ENCODE measurements around the gene CBL. TPM values are rescaled to one million over a fixed set of nuclear protein-coding genes. Genes with fewer than 3 reads are reported as not detected.
A peak's percentile ranks its signal among the peaks of the same experiment; 100 is the strongest.

The CBL gene
- total RNA-seq, 4 donors from 2014 or later = 10.0 to 39.9 (median 13.0) TPM

DNA sequence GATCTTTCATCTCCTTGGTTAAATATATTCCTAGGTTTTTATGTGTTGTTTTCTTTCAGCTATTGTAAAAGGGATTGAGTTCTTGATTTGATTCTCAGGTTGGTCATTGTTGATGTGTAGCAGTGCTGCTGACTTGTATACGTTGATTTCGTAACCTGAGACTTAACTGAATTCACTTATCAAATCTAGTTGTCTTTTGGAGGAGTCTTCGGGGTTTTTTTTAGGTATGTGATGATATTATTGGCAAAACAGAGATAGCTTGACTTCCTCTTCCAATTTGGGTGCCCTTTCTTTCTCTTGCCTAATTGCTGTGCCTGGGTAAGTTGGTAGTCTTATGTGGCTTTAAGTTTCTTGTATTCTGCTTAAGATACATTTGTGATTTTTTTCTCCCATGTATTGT, 52.8 kb downstream of the CBL start:
- no peak for TF ChIP-seq POLR2A (IDR thresholded peaks at IDR 0.05)
- TF ChIP-seq, protein P1, sequence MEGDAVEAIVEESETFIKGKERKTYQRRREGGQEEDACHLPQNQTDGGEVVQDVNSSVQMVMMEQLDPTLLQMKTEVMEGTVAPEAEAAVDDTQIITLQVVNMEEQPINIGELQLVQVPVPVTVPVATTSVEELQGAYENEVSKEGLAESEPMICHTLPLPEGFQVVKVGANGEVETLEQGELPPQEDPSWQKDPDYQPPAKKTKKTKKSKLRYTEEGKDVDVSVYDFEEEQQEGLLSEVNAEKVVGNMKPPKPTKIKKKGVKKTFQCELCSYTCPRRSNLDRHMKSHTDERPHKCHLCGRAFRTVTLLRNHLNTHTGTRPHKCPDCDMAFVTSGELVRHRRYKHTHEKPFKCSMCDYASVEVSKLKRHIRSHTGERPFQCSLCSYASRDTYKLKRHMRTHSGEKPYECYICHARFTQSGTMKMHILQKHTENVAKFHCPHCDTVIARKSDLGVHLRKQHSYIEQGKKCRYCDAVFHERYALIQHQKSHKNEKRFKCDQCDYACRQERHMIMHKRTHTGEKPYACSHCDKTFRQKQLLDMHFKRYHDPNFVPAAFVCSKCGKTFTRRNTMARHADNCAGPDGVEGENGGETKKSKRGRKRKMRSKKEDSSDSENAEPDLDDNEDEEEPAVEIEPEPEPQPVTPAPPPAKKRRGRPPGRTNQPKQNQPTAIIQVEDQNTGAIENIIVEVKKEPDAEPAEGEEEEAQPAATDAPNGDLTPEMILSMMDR (IDR thresholded peaks at IDR 0.05) = no peak
- Histone ChIP-seq H3K4me3 (no peak overlapping the region), H3K36me3 (no peaks in the 10 kb centered on the region), H3K4me1 (no peaks in the 10 kb centered on the region), H3K9me3 (no peaks in the 10 kb centered on the region), H3K27ac (no peak overlapping the region), H3K27me3 (no peaks in the 10 kb centered on the region)
- intact Hi-C loops (cut with DNase I; ENCODE audit: low total_unique reads) = no loop called here
- no peak for DNase-seq

DNA sequence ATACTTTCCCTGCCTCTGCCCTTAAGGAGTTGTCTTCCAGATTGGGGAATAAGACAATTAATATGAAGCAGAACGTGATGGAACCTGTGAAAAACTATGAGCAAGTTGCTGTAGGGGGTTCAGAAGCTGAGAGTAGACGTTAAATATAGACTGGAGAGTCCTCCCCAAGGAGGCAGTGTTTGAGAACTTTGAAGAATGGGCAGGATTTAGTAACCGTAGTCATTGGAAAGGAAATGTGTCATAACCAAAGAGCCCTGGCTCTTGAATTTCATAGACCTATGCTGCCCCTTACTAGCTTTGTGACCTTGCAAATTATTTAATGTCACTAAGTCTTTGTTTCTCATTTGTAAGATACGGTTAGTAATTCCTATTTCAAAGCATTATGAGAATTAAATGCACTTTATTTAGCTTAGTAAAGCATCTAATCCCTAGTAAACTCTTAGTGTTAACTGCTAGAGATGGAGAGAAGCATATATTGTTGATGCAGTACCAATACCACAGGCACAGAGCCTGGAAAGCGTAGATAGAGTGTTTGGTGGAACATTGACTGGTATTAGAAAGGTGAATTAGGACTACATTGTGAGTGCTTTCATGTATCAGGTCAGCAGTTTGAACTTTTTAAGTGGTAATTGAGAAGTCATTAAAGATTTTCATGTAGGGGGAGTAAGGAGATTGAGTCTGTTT, 56.7 kb downstream of the CBL start:
- no peak for DNase-seq
- TF ChIP-seq POLR2A (IDR thresholded peaks at IDR 0.05) = no peak
- TF ChIP-seq, protein P1 (IDR thresholded peaks at IDR 0.05) = no peak
- Histone ChIP-seq H3K4me1 (no peaks in the 10 kb centered on the region), H3K36me3 (no peaks in the 10 kb centered on the region), H3K9me3 (no peaks in the 10 kb centered on the region), H3K4me3 (no peak overlapping the region), H3K27ac (peak overlapping the region in 1 of 2 donors; percentile 34), H3K27me3 (no peaks in the 10 kb centered on the region)
- intact Hi-C loops (cut with DNase I; ENCODE audit: low total_unique reads) = no loop called here

DNA sequence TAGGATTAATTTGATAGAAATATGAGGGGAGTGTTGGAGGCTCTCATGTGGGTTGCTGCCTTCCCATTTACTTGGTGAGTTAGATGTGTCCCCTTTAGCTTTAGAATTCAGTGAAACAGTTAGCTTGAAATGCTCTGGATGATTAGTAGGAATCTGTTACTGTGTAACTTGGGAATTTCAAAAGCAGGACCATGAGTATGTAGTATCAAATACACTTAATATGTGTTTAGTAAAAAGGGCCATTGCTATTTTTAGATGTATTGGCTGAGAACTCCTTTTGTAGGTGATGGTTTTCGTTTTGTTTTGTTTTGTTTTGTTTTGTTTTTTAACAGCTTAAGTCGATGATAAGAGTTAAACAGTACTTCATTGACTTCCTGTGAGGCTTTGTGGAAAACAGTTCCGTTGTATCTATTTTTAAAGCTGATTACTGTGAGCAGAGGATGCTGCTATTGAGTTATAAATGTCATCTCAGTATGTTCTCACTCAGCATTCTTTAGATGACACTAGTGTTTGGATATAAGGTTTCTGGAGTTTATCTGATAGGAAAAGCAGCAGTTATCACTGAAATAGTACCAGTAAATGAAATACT, 57.3 kb downstream of the CBL start:
- intact Hi-C loops (cut with DNase I; ENCODE audit: low total_unique reads) = no loop called here
- H3K4me3 ChIP-seq = no peak overlapping the region
- no peaks in the 10 kb centered on the region for H3K4me1 ChIP-seq
- H3K9me3 ChIP-seq = no peaks in the 10 kb centered on the region
- DNase-seq = no peak
- H3K36me3 ChIP-seq = no peaks in the 10 kb centered on the region
- H3K27ac ChIP-seq = peak overlapping the region in 1 of 2 donors; percentile 34
- no peak for TF ChIP-seq POLR2A (IDR thresholded peaks at IDR 0.05)
- TF ChIP-seq, protein P1 (IDR thresholded peaks at IDR 0.05) = no peak
- no peaks in the 10 kb centered on the region for H3K27me3 ChIP-seq

DNA sequence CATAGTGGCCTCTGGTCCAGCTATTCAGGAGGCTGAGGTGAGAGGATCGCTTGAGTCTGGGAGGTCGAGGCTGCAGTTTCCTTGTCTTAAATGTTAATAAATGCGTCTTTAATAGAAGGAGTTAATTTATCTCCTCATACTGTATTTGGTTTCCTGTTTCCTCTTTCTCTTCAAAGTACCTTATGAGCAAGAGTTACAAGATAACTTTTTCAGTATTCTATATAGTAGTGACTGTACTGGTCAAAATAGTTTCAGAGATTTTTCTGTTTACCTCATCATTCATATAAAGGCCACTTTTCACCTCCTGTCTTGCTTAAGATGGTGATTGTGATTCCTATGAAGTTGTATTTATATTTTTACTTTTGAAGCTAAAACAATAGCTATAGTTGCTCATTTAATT, 59.9 kb downstream of the CBL start:
- Histone ChIP-seq H3K27ac (no peak overlapping the region), H3K4me1 (no peaks in the 10 kb centered on the region), H3K36me3 (no peaks in the 10 kb centered on the region), H3K9me3 (no peaks in the 10 kb centered on the region), H3K27me3 (no peaks in the 10 kb centered on the region), H3K4me3 (no peak overlapping the region)
- DNase-seq = no peak
- intact Hi-C loops (cut with DNase I; ENCODE audit: low total_unique reads) = no loop called here
- TF ChIP-seq, protein P1 (IDR thresholded peaks at IDR 0.05) = no peak
- TF ChIP-seq POLR2A (IDR thresholded peaks at IDR 0.05) = no peak

DNA sequence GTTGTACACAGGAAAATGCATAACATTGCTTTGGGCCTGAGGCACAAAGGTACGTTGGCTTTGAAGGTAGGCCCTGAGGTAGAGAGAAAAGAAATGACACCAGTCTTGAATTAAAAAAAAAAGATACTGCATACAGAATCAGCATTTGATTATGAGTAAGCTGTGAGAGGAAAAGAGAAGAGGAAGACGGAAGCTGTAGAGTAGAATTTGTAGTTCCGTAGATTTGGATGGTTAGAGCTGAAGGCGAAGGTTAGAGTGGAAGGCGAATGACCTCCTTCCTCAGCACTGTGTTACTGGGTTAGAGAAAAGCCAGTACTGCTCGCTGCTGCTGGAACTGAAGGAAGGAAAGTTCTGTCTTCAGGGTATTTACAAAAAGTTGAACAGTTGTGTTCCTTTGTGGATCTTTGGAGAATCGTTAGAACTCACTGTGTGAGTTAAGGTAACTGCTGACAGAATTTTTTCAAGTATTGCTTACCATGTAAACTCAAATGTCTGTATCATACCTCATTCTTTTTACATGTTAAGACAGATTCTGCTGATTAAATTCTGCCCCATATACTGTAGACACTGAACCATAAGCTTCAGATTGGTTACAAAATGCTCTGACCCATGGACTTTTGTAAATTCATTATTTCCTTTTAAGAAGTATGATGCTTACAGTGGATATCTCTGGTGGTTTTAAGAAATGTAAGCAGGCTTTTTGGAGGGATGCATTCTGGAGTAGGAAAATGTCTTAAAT, 60.5 kb downstream of the CBL start:
- H3K27ac ChIP-seq = no peak overlapping the region
- H3K27me3 ChIP-seq = no peaks in the 10 kb centered on the region
- TF ChIP-seq POLR2A (IDR thresholded peaks at IDR 0.05) = no peak
- TF ChIP-seq, protein P1 (IDR thresholded peaks at IDR 0.05) = no peak
- intact Hi-C loops (cut with DNase I; ENCODE audit: low total_unique reads) = no loop called here
- H3K9me3 ChIP-seq = no peaks in the 10 kb centered on the region
- DNase-seq = no peak
- H3K4me3 ChIP-seq = no peak overlapping the region
- H3K36me3 ChIP-seq = no peaks in the 10 kb centered on the region
- no peaks in the 10 kb centered on the region for H3K4me1 ChIP-seq
